Measurements from ENCODE around the gene APAF1.

Gene APAF1

DNA sequence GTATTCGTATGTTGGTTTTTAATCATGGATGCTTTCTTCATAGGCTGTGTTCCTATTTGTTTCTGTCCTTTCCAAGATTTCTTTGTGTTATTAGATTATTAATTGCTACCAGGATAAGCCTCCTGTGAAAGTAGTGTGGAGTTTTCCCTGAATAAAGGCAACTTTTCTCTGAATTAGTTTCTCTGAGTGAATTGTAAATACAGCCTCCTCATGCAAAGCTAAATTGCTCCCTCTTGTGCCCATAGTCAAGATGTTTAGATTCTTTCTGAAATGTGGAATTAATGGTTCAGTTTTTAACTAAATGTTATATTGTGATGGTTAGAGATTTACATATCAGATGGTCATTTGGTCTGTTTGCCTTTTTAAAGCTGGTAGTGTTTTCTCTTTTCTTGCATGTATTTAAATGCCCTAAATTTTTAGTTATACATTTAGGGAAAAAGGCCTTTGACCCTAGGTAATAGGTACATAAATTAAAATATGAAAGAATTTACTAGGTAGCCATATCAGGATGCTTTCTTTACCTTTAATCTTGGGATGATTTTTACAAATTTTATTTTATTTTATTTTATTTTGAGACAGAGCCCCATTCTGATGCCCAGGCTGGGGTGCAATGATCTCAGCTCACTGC is 8.9 kb downstream of the APAF1 start:
- no peak for TF ChIP-seq NFIC (IDR thresholded peaks at IDR 0.05)
- no peak for TF ChIP-seq TEAD4 (IDR thresholded peaks at IDR 0.05)
- TF ChIP-seq, protein P1, sequence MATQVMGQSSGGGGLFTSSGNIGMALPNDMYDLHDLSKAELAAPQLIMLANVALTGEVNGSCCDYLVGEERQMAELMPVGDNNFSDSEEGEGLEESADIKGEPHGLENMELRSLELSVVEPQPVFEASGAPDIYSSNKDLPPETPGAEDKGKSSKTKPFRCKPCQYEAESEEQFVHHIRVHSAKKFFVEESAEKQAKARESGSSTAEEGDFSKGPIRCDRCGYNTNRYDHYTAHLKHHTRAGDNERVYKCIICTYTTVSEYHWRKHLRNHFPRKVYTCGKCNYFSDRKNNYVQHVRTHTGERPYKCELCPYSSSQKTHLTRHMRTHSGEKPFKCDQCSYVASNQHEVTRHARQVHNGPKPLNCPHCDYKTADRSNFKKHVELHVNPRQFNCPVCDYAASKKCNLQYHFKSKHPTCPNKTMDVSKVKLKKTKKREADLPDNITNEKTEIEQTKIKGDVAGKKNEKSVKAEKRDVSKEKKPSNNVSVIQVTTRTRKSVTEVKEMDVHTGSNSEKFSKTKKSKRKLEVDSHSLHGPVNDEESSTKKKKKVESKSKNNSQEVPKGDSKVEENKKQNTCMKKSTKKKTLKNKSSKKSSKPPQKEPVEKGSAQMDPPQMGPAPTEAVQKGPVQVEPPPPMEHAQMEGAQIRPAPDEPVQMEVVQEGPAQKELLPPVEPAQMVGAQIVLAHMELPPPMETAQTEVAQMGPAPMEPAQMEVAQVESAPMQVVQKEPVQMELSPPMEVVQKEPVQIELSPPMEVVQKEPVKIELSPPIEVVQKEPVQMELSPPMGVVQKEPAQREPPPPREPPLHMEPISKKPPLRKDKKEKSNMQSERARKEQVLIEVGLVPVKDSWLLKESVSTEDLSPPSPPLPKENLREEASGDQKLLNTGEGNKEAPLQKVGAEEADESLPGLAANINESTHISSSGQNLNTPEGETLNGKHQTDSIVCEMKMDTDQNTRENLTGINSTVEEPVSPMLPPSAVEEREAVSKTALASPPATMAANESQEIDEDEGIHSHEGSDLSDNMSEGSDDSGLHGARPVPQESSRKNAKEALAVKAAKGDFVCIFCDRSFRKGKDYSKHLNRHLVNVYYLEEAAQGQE (IDR thresholded peaks at IDR 0.05; ENCODE audit: low read depth) = no peak
- TF ChIP-seq EP300 (IDR thresholded peaks at IDR 0.05; ENCODE audit: borderline replicate concordance) = no peak
- peak; percentile 87 for TF ChIP-seq RAD21 (IDR thresholded peaks at IDR 0.05; ENCODE audit: low read depth)

DNA sequence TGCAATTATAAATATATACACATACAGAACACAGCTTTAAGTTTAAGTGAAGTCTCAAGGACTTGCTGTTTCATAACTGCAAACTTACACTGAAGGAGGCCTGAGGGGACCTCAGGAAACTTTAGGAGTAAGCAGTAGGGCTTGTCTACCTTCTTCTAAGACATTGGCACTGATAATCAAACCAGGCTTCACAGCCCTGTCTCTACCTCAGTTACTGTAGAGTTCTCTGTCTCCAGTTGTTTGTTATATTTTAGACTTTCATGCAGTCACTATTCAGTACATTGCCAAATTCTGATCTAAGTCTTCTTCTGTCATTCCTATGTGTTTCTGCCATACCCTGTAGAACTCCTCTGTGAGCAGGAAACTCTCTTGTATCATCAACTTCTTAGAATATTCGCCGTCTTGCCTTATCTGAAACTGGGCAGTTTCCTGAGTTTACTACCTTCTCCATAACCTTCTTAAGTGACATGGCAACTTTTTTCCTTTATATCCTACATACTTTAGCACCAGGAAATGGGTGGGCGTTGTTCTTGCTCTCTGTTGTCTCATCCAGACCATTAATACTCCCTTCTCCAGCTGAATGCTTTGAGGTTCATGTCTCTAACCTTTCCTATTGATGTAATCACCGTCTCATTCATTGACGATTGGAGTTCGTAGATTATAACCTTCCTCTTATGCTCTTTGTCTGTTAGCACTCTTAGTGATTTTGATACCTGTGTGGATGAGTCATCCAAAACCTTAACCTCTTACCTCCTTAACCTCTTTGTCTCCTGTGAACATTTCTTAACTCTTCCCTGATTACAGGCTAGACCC is 11.4 kb downstream of the APAF1 start:
- no peak for TF ChIP-seq ZBTB7A (IDR thresholded peaks at IDR 0.05; ENCODE audit: low read depth)
- no peak for TF ChIP-seq YY1 (IDR thresholded peaks at IDR 0.05; ENCODE audit: low read depth)

- no peak for TF ChIP-seq USF1 (IDR thresholded peaks at IDR 0.05)
These were observed 15.4 kb downstream of the APAF1 start for GRCh38 chr12:98660521-98660920.

DNA sequence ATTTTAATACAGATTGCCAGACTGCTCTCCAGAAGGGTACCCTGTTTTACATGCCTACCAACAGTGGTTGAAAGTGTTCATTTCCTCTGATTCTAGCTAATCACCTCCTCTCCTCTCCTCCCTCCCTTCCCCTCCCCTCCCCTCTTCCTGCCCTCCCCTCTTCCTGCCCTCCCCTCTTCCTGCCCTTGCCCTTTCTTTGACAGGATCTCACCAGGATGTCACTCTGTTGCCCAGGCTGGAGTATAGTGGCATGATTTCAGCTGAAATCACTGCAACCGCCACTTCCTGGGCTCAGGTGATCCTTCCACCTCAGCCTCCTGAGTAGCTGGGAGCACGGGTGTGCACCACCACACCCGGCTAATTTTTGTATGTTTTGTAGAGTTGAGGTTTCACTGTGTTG is 24.7 kb downstream of the APAF1 start:
- TF ChIP-seq FOXM1 (IDR thresholded peaks at IDR 0.05; ENCODE audit: borderline replicate concordance, low read depth) = no peak
- no peak for TF ChIP-seq EGR1 (IDR thresholded peaks at IDR 0.05)
- no peak for TF ChIP-seq USF1 (IDR thresholded peaks at IDR 0.05)
- no peak for TF ChIP-seq RAD21 (IDR thresholded peaks at IDR 0.05; ENCODE audit: low read depth)
- TF ChIP-seq TAF1 (IDR thresholded peaks at IDR 0.05; ENCODE audit: low read depth) = no peak
- no peak for TF ChIP-seq YY1 (IDR thresholded peaks at IDR 0.05; ENCODE audit: low read depth)
- TF ChIP-seq, protein P1 (IDR thresholded peaks at IDR 0.05; ENCODE audit: low read depth) = no peak
- TF ChIP-seq TCF12 (IDR thresholded peaks at IDR 0.05; ENCODE audit: low read depth) = no peak
- no peak for TF ChIP-seq NFIC (IDR thresholded peaks at IDR 0.05)
- no peak for TF ChIP-seq EP300 (IDR thresholded peaks at IDR 0.05; ENCODE audit: borderline replicate concordance)
- TF ChIP-seq TEAD4 (IDR thresholded peaks at IDR 0.05) = no peak
- TF ChIP-seq CREB1 (IDR thresholded peaks at IDR 0.05; ENCODE audit: low read depth) = no peak
- no peak for TF ChIP-seq CEBPB (IDR thresholded peaks at IDR 0.05)
- no peak for TF ChIP-seq ZBTB7A (IDR thresholded peaks at IDR 0.05; ENCODE audit: low read depth)
- TF ChIP-seq MAX (IDR thresholded peaks at IDR 0.05) = no peak

DNA sequence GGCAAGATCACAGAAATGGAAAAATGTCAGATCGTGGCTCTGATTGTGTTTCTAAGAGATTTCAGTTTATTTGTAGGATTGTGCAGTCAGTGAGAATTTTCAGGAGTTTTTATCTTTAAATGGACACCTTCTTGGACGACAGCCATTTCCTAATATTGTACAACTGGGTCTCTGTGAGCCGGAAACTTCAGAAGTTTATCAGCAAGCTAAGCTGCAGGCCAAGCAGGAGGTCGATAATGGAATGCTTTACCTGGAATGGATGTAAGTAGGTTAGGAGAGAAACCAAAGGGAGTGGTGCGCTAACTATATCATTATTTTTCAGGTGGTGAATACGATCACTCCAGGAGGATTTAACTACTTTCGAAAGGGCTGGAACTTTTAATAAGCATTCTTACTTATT is 26.4 kb downstream of the APAF1 start:
- TF ChIP-seq TEAD4 (IDR thresholded peaks at IDR 0.05) (no peak), TAF1 (IDR thresholded peaks at IDR 0.05; ENCODE audit: low read depth) (no peak), NFIC (IDR thresholded peaks at IDR 0.05) (no peak), EGR1 (IDR thresholded peaks at IDR 0.05) (no peak), CREB1 (IDR thresholded peaks at IDR 0.05; ENCODE audit: low read depth) (no peak), TCF12 (IDR thresholded peaks at IDR 0.05; ENCODE audit: low read depth) (no peak), YY1 (IDR thresholded peaks at IDR 0.05; ENCODE audit: low read depth) (no peak)

DNA sequence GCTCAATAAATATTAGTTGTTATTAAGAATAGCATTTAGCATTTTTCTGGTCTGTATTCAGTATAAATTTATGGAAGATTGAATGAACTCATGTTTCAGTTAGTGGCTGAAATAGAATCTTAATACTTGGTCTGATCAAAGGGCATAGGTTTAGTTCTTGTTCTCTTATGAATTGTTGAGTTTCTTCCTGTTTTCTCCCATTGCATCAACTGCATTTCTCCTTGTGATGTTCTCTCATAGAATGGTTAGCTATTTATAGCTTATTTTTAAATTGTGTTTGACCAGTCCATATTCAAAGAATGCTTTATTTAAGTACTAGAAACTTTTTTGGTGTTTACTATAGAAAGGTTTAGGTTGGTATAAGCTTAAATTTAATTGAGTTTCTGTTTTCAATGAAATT is 29.8 kb downstream of the APAF1 start:
- no peak for TF ChIP-seq TAF1 (IDR thresholded peaks at IDR 0.05; ENCODE audit: low read depth)
- no peak for TF ChIP-seq USF1 (IDR thresholded peaks at IDR 0.05)
- TF ChIP-seq EP300 (IDR thresholded peaks at IDR 0.05; ENCODE audit: borderline replicate concordance) = no peak
- TF ChIP-seq CREB1 (IDR thresholded peaks at IDR 0.05; ENCODE audit: low read depth) = no peak
- TF ChIP-seq EGR1 (IDR thresholded peaks at IDR 0.05) = no peak
- no peak for TF ChIP-seq FOXM1 (IDR thresholded peaks at IDR 0.05; ENCODE audit: borderline replicate concordance, low read depth)
- TF ChIP-seq CEBPB (IDR thresholded peaks at IDR 0.05) = no peak
- TF ChIP-seq, protein P1 (IDR thresholded peaks at IDR 0.05; ENCODE audit: low read depth) = no peak
- TF ChIP-seq TCF12 (IDR thresholded peaks at IDR 0.05; ENCODE audit: low read depth) = no peak
- no peak for TF ChIP-seq MAX (IDR thresholded peaks at IDR 0.05)
- no peak for TF ChIP-seq ZBTB7A (IDR thresholded peaks at IDR 0.05; ENCODE audit: low read depth)
- TF ChIP-seq TEAD4 (IDR thresholded peaks at IDR 0.05) = no peak
- no peak for TF ChIP-seq RAD21 (IDR thresholded peaks at IDR 0.05; ENCODE audit: low read depth)
- TF ChIP-seq NFIC (IDR thresholded peaks at IDR 0.05) = no peak
- no peak for TF ChIP-seq YY1 (IDR thresholded peaks at IDR 0.05; ENCODE audit: low read depth)
